A549 (cell line): ENCODE measurements around the gene GRK4. TPM values are rescaled to one million over a fixed set of nuclear protein-coding genes. Genes with fewer than 3 reads are reported as not detected.
"Not testable (repeated sequence)": the region's sequence is repeated elsewhere in the genome, so short reads cannot be mapped to it uniquely, and the experiment has no call there.

Experiments used
- ATAC-seq, 2 experiments: fragments of 200-7000 bp in 1 of 2; fragments of >200 bp in 1 of 2; cut with Nextera tagmentation in 1 of 2; cut with Tn5 transposase in 1 of 2; 3 replicates each; pipeline versions ENCODE4 v1.8.0 to v1.9.1; 2018 to 2020; ENCODE audit warnings: mild to moderate bottlenecking in 1 of 2, moderate library complexity in 1 of 2
- CTCF ChIA-PET: fragments of 300-600 bp; sonication (Branson Sonifier 250); formaldehyde crosslinking; extraction: SDS; loops from one replicate; lab custom pipeline; 2021; ENCODE audit warnings: antibody characterized with exemption, inconsistent platforms; lab: Yijun Ruan, JAX
- POLR2A ChIA-PET: fragments of 350-600 bp; formaldehyde crosslinking; extraction: SDS; loops from one replicate; lab custom pipeline; 2021; ENCODE audit warnings: antibody characterized with exemption, inconsistent platforms; lab: Yijun Ruan, JAX
- DNase-seq, 2 experiments: peaks; one replicate each; pipeline versions ENCODE4 v3.0.0 to v3.0.0-alpha.2; 2011 to 2016; ENCODE audit warnings: low read depth in 1 of 2, low spot score in 1 of 2
- FAIRE-seq: peaks from 2 replicates; lab custom pipeline; 2011; peaks lifted over from hg19 to GRCh38; lab: Jason Lieb, UNC
- H3K27ac ChIP-seq, 2 experiments: fragments of >200 bp; sonication (Bioruptor Twin); formaldehyde crosslinking; 3 replicates each; pipeline ENCODE4 v1.5.1; 2016 to 2017
- H3K4me1 ChIP-seq: fragments of >200 bp; sonication (Bioruptor Twin); formaldehyde crosslinking; 3 replicates; pipeline ENCODE4 v1.6.1; 2016
- H3K4me2 ChIP-seq: fragments of >200 bp; sonication (Bioruptor Twin); formaldehyde crosslinking; 3 replicates; pipeline ENCODE4 v1.6.1; 2016
- H3K4me3 ChIP-seq: fragments of >200 bp; sonication (Bioruptor Twin); formaldehyde crosslinking; 3 replicates; pipeline ENCODE4 v1.5.1; 2016
- H3K9me3 ChIP-seq: fragments of >200 bp; sonication (Bioruptor Twin); formaldehyde crosslinking; 3 replicates; pipeline ENCODE4 v1.6.1; 2016
- BHLHE40 ChIP-seq: IDR thresholded peaks from 2 replicates; pipeline ENCODE4 v1.6.1; 2012; ENCODE audit warnings: low read depth, low read length, inconsistent platforms
- CBX2 ChIP-seq: fragments of 200-600 bp; sonication (generic); IDR thresholded peaks from 2 replicates; pipeline ENCODE4 v1.6.1; 2016; ENCODE audit warnings: low read depth, mild to moderate bottlenecking, borderline replicate concordance
- CHD4 ChIP-seq: fragments of 200-600 bp; sonication (generic); IDR thresholded peaks from 2 replicates; pipeline ENCODE4 v1.6.1; 2016; ENCODE audit warnings: antibody characterized with exemption, mild to moderate bottlenecking, borderline replicate concordance
- EHMT2 ChIP-seq: fragments of 200-600 bp; sonication (generic); IDR thresholded peaks from 2 replicates; pipeline ENCODE4 v1.6.1; 2016; ENCODE audit warnings: antibody characterized with exemption, low read depth, mild to moderate bottlenecking, moderate library complexity
- FOXS1 ChIP-seq: fragments of 250-450 bp; sonication (Bioruptor Pico); IDR thresholded peaks from 2 replicates; pipeline ENCODE4 v1.5.0; 2020; ENCODE audit warnings: mild to moderate bottlenecking, moderate library complexity
- HOXA7 ChIP-seq: fragments of 250-450 bp; sonication (Bioruptor Pico); IDR thresholded peaks from 2 replicates; pipeline ENCODE4 v1.5.0; 2020; ENCODE audit warnings: mild to moderate bottlenecking, moderate library complexity
- KDM1A ChIP-seq: fragments of 200-600 bp; sonication (generic); IDR thresholded peaks from 2 replicates; pipeline ENCODE4 v1.6.1; 2016; ENCODE audit warnings: low read depth, mild to moderate bottlenecking
- KDM5A ChIP-seq: fragments of 200-600 bp; sonication (generic); IDR thresholded peaks from 2 replicates; pipeline ENCODE4 v1.6.1; 2016; ENCODE audit warnings: antibody characterized with exemption, mild to moderate bottlenecking
- NPAS2 ChIP-seq: fragments of 250-450 bp; sonication (Bioruptor Pico); IDR thresholded peaks from 2 replicates; pipeline ENCODE4 v1.8.0; 2022; ENCODE audit warnings: mild to moderate bottlenecking, moderate library complexity, borderline replicate concordance
- POLR2AphosphoS2 ChIP-seq: conservative IDR thresholded peaks from 2 replicates; pipeline ENCODE4 v1.6.1; 2012; ENCODE audit warnings: low read length, improper control_type of control experiment, inconsistent platforms
- RNF2 ChIP-seq: fragments of 200-600 bp; sonication (generic); IDR thresholded peaks from 2 replicates; pipeline ENCODE4 v1.6.1; 2016; ENCODE audit warnings: low read depth, mild to moderate bottlenecking, antibody characterized with exemption, moderate library complexity, borderline replicate concordance
- TFCP2L1 ChIP-seq: fragments of 250-450 bp; sonication (Bioruptor Pico); IDR thresholded peaks from 2 replicates; pipeline ENCODE4 v1.5.0; 2021; ENCODE audit warnings: mild to moderate bottlenecking
- USF2 ChIP-seq: fragments of 450-650 bp; IDR thresholded peaks from 2 replicates; pipeline ENCODE4 v1.6.1; 2014; ENCODE audit warnings: antibody characterized with exemption
- WGBS: methylation state at CpG from one replicate; pipeline ENCODE4 v1.1.6; 2017; ENCODE audit errors: missing lambda C conversion rate; 5-methylcytosine and 5-hydroxymethylcytosine counted together
- polyA plus RNA-seq, 4 experiments: library from polyadenylated mRNA; depleted of rRNA in 3 of 4; stranded (reverse); fragments of >200 nt; fragmentation: RNase III in 1 of 4; extraction: RNeasy Plus Mini Kit Qiagen cat#74134 plus additional on column Dnase treatment in 1 of 4; gene quantifications; 2 replicates in 3 of 4; 3 replicates in 1 of 4; pipeline ENCODE4 v1.2.3, GENCODE V29; 2011 to 2017
- TF ChIP-seq, protein P1 (sequence below): fragments of >200 bp; sonication (Bioruptor Twin); formaldehyde crosslinking; IDR thresholded peaks from 3 replicates; pipeline ENCODE4 v1.6.1; 2016

The GRK4 gene
- polyA plus RNA-seq, 2 of the 4 experiments (the other 2 are of a cell fraction), result 0.76 to 0.96 TPM

- ATAC-seq, H3K27ac ChIP-seq, H3K4me2 ChIP-seq, H3K4me1 ChIP-seq, DNase-seq, POLR2A ChIA-PET, H3K4me3 ChIP-seq, FAIRE-seq, H3K9me3 ChIP-seq, CTCF ChIA-PET: not testable (repeated sequence)
- WGBS, result 93% methylated on average over 2 of the region's 2 CpGs
Measured at GRCh38 chr4:2918300-2918699, 45.1 kb upstream of the GRK4 start.

DNA sequence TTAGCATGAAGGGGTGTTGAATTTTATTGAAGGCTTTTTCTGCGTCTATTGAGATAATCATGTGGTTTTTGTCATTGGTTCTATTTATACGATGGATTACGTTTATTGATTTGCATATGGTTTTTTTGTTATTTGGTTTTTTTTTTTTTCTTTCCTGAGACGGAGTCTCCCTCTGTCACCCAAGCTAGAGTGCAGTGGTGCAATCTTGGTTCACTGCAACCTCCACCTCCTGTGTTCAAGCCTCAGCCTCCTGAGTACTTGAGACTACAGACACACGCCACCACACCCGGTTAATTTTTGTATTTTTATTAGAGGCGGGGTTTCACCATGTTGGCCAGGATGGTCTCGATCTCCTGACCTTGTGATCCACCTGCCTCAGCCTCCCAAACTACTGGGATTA, 44.7 kb upstream of the GRK4 start:
- DNase-seq, CTCF ChIA-PET, H3K4me1 ChIP-seq, H3K4me3 ChIP-seq, H3K27ac ChIP-seq, FAIRE-seq, POLR2A ChIA-PET, H3K4me2 ChIP-seq, ATAC-seq, H3K9me3 ChIP-seq: not testable (repeated sequence)
- 91% methylated on average over 8 of the region's 8 CpGs for WGBS

GRCh38 chr4:2922453-2923101, 40.8 kb upstream of the GRK4 start:
- POLR2A ChIA-PET, FAIRE-seq, DNase-seq, ATAC-seq, H3K4me3 ChIP-seq, CTCF ChIA-PET, H3K9me3 ChIP-seq, H3K4me2 ChIP-seq, H3K4me1 ChIP-seq: not testable (repeated sequence)
- H3K27ac ChIP-seq, result 0 out of 6 replicates have a peak overlapping the region, but pooled peaks of 1 of the 2 experiments have one; percentile 18
- WGBS, result 100% methylated on average over 2 of the region's 7 CpGs

DNA sequence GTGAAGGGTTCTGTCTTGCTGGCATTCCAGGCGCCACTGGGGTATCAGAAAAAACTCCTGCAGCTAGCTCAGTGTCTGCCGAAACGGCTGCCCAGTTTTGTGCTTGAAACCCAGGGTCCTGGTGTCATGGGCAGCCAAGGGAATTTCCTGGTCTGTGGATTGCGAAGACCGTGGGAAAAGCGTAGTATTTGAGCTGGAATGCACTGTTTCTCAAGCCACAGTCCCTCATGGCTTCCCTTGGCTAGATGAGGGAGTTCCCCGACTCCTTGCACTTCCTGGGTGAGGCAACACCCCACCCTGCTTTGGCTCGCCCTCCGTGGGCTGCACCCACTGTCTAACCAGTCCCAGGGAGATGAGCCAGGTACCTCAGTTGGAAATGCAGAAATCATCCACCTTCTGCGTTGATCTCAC, 40.2 kb upstream of the GRK4 start:
- Histone ChIP-seq H3K27ac (no peak overlapping the region), H3K9me3 (no peaks in the 10 kb centered on the region), H3K4me3 (no peak overlapping the region), H3K4me2 (no peak overlapping the region)
- POLR2A ChIA-PET, result no interaction called here
- no peak for DNase-seq
- no peak for FAIRE-seq
- TF ChIP-seq CBX2 (no peak), CHD4 (no peak), HOXA7 (CRISPR knock-in tag) (no peak), KDM1A (no peak)
- TF ChIP-seq, all 56 proteins: peak for 0
- no peaks in the 10 kb centered on the region for H3K4me1 ChIP-seq
- no peak for ATAC-seq
- WGBS, result 96% methylated on average over 4 of the region's 10 CpGs
- CTCF ChIA-PET, result no interaction called here

DNA sequence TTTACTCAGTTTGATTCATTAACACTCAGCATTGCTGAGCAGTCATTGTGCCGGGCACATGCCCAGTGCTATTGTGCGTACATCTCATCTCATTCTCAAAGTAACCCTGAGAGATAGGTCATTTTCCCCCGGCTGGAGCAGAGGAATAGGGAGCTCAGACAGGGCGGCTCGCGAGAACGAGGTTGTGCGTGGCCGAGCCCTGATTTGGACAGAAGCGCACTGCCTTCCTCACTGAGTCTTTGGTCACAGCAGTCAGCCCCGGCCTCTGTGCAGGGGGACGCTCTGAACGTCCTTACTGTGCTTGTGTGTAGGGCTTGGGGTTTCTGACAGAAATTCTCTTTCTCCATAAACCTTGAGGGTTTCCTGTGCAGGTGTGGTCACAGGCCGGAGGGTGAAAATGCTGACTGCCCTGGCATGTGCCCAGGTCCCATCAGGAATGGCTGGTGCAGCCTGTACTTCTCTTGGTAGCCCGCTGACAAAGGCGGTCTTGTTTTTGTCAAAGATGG, 39.6 kb upstream of the GRK4 start:
- ATAC-seq, result no peak
- CTCF ChIA-PET, result no interaction called here
- DNase-seq, result no peak
- no peak overlapping the region for H3K4me3 ChIP-seq
- TF ChIP-seq POLR2AphosphoS2 (no peak), NPAS2 (CRISPR knock-in tag) (no peak)
- H3K27ac ChIP-seq, result no peak overlapping the region
- H3K9me3 ChIP-seq, result no peaks in the 10 kb centered on the region
- no peak for FAIRE-seq
- 96% methylated on average over 16 of the region's 16 CpGs for whole genome bisulfite sequencing
- H3K4me2 ChIP-seq, result no peak overlapping the region
- POLR2A ChIA-PET, result no interaction called here
- H3K4me1 ChIP-seq, result no peaks in the 10 kb centered on the region

- ATAC-seq (no peak), DNase-seq (no peak)
- POLR2A ChIA-PET, result interaction anchor here (0.6 kb wide), 1 partner anchor 18 kb away, joined by 4 read pairs; no protein-coding TSS in a partner anchor
- CTCF ChIA-PET, result no interaction called here
- 91% methylated on average over 8 of the region's 8 CpGs for WGBS
- no peaks in the 10 kb centered on the region for H3K4me1 ChIP-seq
- TF ChIP-seq BHLHE40 (no peak), FOXS1 (no peak), KDM5A (no peak), EHMT2 (no peak), USF2 (no peak), RNF2 (no peak), TFCP2L1 (CRISPR knock-in tag) (no peak), KDM1A (no peak)
- TF ChIP-seq, protein P1, sequence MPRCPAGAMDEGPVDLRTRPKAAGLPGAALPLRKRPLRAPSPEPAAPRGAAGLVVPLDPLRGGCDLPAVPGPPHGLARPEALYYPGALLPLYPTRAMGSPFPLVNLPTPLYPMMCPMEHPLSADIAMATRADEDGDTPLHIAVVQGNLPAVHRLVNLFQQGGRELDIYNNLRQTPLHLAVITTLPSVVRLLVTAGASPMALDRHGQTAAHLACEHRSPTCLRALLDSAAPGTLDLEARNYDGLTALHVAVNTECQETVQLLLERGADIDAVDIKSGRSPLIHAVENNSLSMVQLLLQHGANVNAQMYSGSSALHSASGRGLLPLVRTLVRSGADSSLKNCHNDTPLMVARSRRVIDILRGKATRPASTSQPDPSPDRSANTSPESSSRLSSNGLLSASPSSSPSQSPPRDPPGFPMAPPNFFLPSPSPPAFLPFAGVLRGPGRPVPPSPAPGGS, result no peak
- TF ChIP-seq, all 56 proteins: peak for 0
- Histone ChIP-seq H3K4me2 (no peak overlapping the region), H3K9me3 (no peaks in the 10 kb centered on the region), H3K4me3 (no peak overlapping the region), H3K27ac (no peak overlapping the region)
- FAIRE-seq, result no peak
Measured at GRCh38 chr4:2924286-2924685, 39.1 kb upstream of the GRK4 start.
